SK-N-SH treated with all-trans-retinoic acid at 6 μM for 48 hours (cell line): ENCODE measurements around the gene CPEB1.

Experiments used
- GLIS3 ChIP-seq: fragments of 250-450 bp; sonication (Bioruptor Pico); IDR thresholded peaks from 2 replicates; pipeline ENCODE4 v1.5.0; 2020; ENCODE audit warnings: mild to moderate bottlenecking, moderate library complexity
- RARB ChIP-seq: fragments of 250-450 bp; sonication (Bioruptor Pico); IDR thresholded peaks from 2 replicates; pipeline ENCODE4 v1.8.0; 2021; ENCODE audit warnings: mild to moderate bottlenecking, moderate library complexity
- ZFP3 ChIP-seq: fragments of 250-450 bp; sonication (Bioruptor Pico); IDR thresholded peaks from 2 replicates; pipeline ENCODE4 v1.5.0; 2020; ENCODE audit warnings: mild to moderate bottlenecking, moderate library complexity
- ZNF565 ChIP-seq: fragments of 450-650 bp; formaldehyde crosslinking; conservative IDR thresholded peaks from 2 replicates; pipeline ENCODE4 v1.5.0; 2020; ENCODE audit warnings: low read depth, mild to moderate bottlenecking, moderate library complexity
- TF ChIP-seq, protein P1 (sequence below): fragments of 250-450 bp; sonication (Bioruptor Pico); IDR thresholded peaks from 2 replicates; pipeline ENCODE4 v1.8.0; 2020; ENCODE audit warnings: mild to moderate bottlenecking, moderate library complexity, borderline replicate concordance

DNA sequence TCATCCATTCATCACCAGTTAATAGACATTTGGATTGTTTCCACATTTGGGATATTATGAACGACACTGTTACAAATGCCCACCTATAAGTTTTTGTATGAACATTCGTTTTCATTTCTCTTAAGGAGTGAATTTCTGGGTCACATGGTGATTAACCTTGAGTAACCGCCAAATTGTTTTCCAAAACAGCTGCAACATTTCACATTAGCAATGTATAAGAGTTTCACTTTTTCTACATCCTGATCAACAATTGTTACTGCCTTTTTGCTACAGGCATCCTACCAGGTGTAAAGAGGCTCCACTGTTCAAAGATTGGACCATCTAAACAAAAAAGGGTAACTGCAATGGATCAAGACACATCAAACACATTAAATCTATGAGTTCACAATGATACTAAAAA, 52.0 kb downstream of the CPEB1 start:
- TF ChIP-seq ZFP3 (CRISPR knock-in tag) = no peak
- TF ChIP-seq GLIS3 (CRISPR knock-in tag) = no peak
- TF ChIP-seq, protein P1, sequence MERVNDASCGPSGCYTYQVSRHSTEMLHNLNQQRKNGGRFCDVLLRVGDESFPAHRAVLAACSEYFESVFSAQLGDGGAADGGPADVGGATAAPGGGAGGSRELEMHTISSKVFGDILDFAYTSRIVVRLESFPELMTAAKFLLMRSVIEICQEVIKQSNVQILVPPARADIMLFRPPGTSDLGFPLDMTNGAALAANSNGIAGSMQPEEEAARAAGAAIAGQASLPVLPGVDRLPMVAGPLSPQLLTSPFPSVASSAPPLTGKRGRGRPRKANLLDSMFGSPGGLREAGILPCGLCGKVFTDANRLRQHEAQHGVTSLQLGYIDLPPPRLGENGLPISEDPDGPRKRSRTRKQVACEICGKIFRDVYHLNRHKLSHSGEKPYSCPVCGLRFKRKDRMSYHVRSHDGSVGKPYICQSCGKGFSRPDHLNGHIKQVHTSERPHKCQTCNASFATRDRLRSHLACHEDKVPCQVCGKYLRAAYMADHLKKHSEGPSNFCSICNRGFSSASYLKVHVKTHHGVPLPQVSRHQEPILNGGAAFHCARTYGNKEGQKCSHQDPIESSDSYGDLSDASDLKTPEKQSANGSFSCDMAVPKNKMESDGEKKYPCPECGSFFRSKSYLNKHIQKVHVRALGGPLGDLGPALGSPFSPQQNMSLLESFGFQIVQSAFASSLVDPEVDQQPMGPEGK (CRISPR knock-in tag) = no peak
- TF ChIP-seq ZNF565 = no peak
- TF ChIP-seq RARB (CRISPR knock-in tag) = no peak
